ENCODE data around the gene SPDEF.
A peak's percentile ranks its signal among the peaks of the same experiment; 100 is the strongest.

The SPDEF gene

GRCh38 chr6:34558172-34558714 lies 2.1 kb upstream of the SPDEF start:
- H3K18ac ChIP-seq (ENCODE audit: low read length), result no peak overlapping the region
- no peak overlapping the region for H2BK5ac ChIP-seq (ENCODE audit: low read depth, low read length, poor library complexity)
- H2BK12ac ChIP-seq (ENCODE audit: low read length), result no peak overlapping the region
- H3K79me2 ChIP-seq (ENCODE audit: control insufficient read depth, insufficient read depth, low read length, poor library complexity), result no peaks in the 10 kb centered on the region
- no peak overlapping the region for H3K4me3 ChIP-seq (ENCODE audit: low read depth, low read length)
- H3K14ac ChIP-seq (ENCODE audit: low read length), result no peak overlapping the region
- no peak overlapping the region for H4K12ac ChIP-seq (ENCODE audit: low read depth, low read length)
- H2BK120ac ChIP-seq (ENCODE audit: insufficient read depth, low read length, poor library complexity), result no peak overlapping the region
- peaks cover 3% of the 10 kb centered on the region for H3K9me3 ChIP-seq (ENCODE audit: insufficient read depth, low read depth, low read length)
- H4K91ac ChIP-seq (ENCODE audit: low read depth, low read length), result no peak overlapping the region
- H3K23ac ChIP-seq (ENCODE audit: low read length), result no peak overlapping the region
- H3K9ac ChIP-seq (ENCODE audit: low read length), result no peak overlapping the region
- no peaks in the 10 kb centered on the region for H3K36me3 ChIP-seq (ENCODE audit: control insufficient read depth in 1 of 2, insufficient read depth in 2 of 2, low read length in 2 of 2)
- peak in 1 of 2 donors; percentile 19 for DNase-seq
- H3K4ac ChIP-seq (ENCODE audit: low read depth, low read length), result no peak overlapping the region
- no peaks in the 10 kb centered on the region for H3K4me1 ChIP-seq (ENCODE audit: control insufficient read depth in 1 of 2, insufficient read depth in 2 of 2, low read length in 2 of 2)
- H4K8ac ChIP-seq (ENCODE audit: low read depth, low read length), result no peak overlapping the region
- no peak overlapping the region for H2AK5ac ChIP-seq (ENCODE audit: low read length)
- H3K27me3 ChIP-seq (ENCODE audit: insufficient read depth, low read length), result no peaks in the 10 kb centered on the region
- no peaks in the 10 kb centered on the region for H3K79me1 ChIP-seq (ENCODE audit: low read length)
- H3K4me2 ChIP-seq (ENCODE audit: low read length), result no peak overlapping the region
- WGBS (ENCODE audit: extremely low coverage, insufficient coverage, insufficient read length), result no CpG with 5 or more reads among the region's 4 CpGs
- no peak overlapping the region for H2AFZ ChIP-seq (ENCODE audit: insufficient read depth, low read length, poor library complexity)
- H3K27ac ChIP-seq (ENCODE audit: low read depth, low read length), result no peak overlapping the region

GRCh38 chr6:34557228-34557627 lies 1.1 kb upstream of the SPDEF start:
- Histone ChIP-seq H3K79me2 (ENCODE audit: control insufficient read depth, insufficient read depth, low read length, poor library complexity) (no peaks in the 10 kb centered on the region), H3K4ac (ENCODE audit: low read depth, low read length) (no peak overlapping the region), H3K27ac (ENCODE audit: low read depth, low read length) (no peak overlapping the region), H3K4me3 (ENCODE audit: low read depth, low read length) (peak overlapping the region; percentile 8), H4K91ac (ENCODE audit: low read depth, low read length) (no peak overlapping the region), H3K9me3 (ENCODE audit: insufficient read depth, low read depth, low read length) (peaks cover 2% of the 10 kb centered on the region), H2BK12ac (ENCODE audit: low read length) (no peak overlapping the region), H3K79me1 (ENCODE audit: low read length) (no peaks in the 10 kb centered on the region), H3K14ac (ENCODE audit: low read length) (no peak overlapping the region), H3K36me3 (ENCODE audit: control insufficient read depth in 1 of 2, insufficient read depth in 2 of 2, low read length in 2 of 2) (no peaks in the 10 kb centered on the region), H3K4me2 (ENCODE audit: low read length) (no peak overlapping the region), H2BK120ac (ENCODE audit: insufficient read depth, low read length, poor library complexity) (no peak overlapping the region), H3K4me1 (ENCODE audit: control insufficient read depth in 1 of 2, insufficient read depth in 2 of 2, low read length in 2 of 2) (no peaks in the 10 kb centered on the region), H3K23ac (ENCODE audit: low read length) (peak overlapping the region; percentile 51), H2BK5ac (ENCODE audit: low read depth, low read length, poor library complexity) (no peak overlapping the region), H3K9ac (ENCODE audit: low read length) (no peak overlapping the region), H3K27me3 (ENCODE audit: insufficient read depth, low read length) (no peaks in the 10 kb centered on the region), H2AK5ac (ENCODE audit: low read length) (no peak overlapping the region), H2AFZ (ENCODE audit: insufficient read depth, low read length, poor library complexity) (no peak overlapping the region), H3K18ac (ENCODE audit: low read length) (no peak overlapping the region), H4K8ac (ENCODE audit: low read depth, low read length) (no peak overlapping the region), H4K12ac (ENCODE audit: low read depth, low read length) (no peak overlapping the region)
- DNase-seq, result no peak
- no CpG with 5 or more reads among the region's 9 CpGs for WGBS (ENCODE audit: extremely low coverage, insufficient coverage, insufficient read length)

- H2AFZ ChIP-seq (ENCODE audit: insufficient read depth, low read length, poor library complexity), result no peak overlapping the region
- no peaks in the 10 kb centered on the region for H3K79me2 ChIP-seq (ENCODE audit: control insufficient read depth, insufficient read depth, low read length, poor library complexity)
- H3K27ac ChIP-seq (ENCODE audit: low read depth, low read length), result no peak overlapping the region
- no peak overlapping the region for H3K4me2 ChIP-seq (ENCODE audit: low read length)
- no peak overlapping the region for H2BK120ac ChIP-seq (ENCODE audit: insufficient read depth, low read length, poor library complexity)
- H3K4me3 ChIP-seq (ENCODE audit: low read depth, low read length), result no peak overlapping the region
- H3K9me3 ChIP-seq (ENCODE audit: insufficient read depth, low read depth, low read length), result peaks cover 2% of the 10 kb centered on the region
- H3K18ac ChIP-seq (ENCODE audit: low read length), result no peak overlapping the region
- H3K14ac ChIP-seq (ENCODE audit: low read length), result no peak overlapping the region
- H3K4me1 ChIP-seq (ENCODE audit: control insufficient read depth in 1 of 2, insufficient read depth in 2 of 2, low read length in 2 of 2), result no peaks in the 10 kb centered on the region
- no peaks in the 10 kb centered on the region for H3K36me3 ChIP-seq (ENCODE audit: control insufficient read depth in 1 of 2, insufficient read depth in 2 of 2, low read length in 2 of 2)
- no peak overlapping the region for H2AK5ac ChIP-seq (ENCODE audit: low read length)
- no peak overlapping the region for H2BK5ac ChIP-seq (ENCODE audit: low read depth, low read length, poor library complexity)
- H4K12ac ChIP-seq (ENCODE audit: low read depth, low read length), result no peak overlapping the region
- H3K23ac ChIP-seq (ENCODE audit: low read length), result no peak overlapping the region
- H3K9ac ChIP-seq (ENCODE audit: low read length), result no peak overlapping the region
- no peak overlapping the region for H4K8ac ChIP-seq (ENCODE audit: low read depth, low read length)
- DNase-seq, result no peak
- no peak overlapping the region for H2BK12ac ChIP-seq (ENCODE audit: low read length)
- H4K91ac ChIP-seq (ENCODE audit: low read depth, low read length), result no peak overlapping the region
- WGBS (ENCODE audit: extremely low coverage, insufficient coverage, insufficient read length), result no CpG with 5 or more reads among the region's 9 CpGs
- no peak overlapping the region for H3K4ac ChIP-seq (ENCODE audit: low read depth, low read length)
- no peaks in the 10 kb centered on the region for H3K79me1 ChIP-seq (ENCODE audit: low read length)
- H3K27me3 ChIP-seq (ENCODE audit: insufficient read depth, low read length), result no peaks in the 10 kb centered on the region
These were observed 364 bp upstream of the SPDEF start for GRCh38 chr6:34556493-34556892.

GRCh38 chr6:34555328-34555727 lies 801 bp downstream of the SPDEF start:
- WGBS (ENCODE audit: extremely low coverage, insufficient coverage, insufficient read length), result no CpG with 5 or more reads among the region's 8 CpGs
- no peak overlapping the region for H2AFZ ChIP-seq (ENCODE audit: insufficient read depth, low read length, poor library complexity)
- H3K36me3 ChIP-seq (ENCODE audit: control insufficient read depth in 1 of 2, insufficient read depth in 2 of 2, low read length in 2 of 2), result no peaks in the 10 kb centered on the region
- no peak overlapping the region for H2BK5ac ChIP-seq (ENCODE audit: low read depth, low read length, poor library complexity)
- no peak overlapping the region for H3K4me3 ChIP-seq (ENCODE audit: low read depth, low read length)
- no peak overlapping the region for H2BK12ac ChIP-seq (ENCODE audit: low read length)
- H4K91ac ChIP-seq (ENCODE audit: low read depth, low read length), result no peak overlapping the region
- no peaks in the 10 kb centered on the region for H3K27me3 ChIP-seq (ENCODE audit: insufficient read depth, low read length)
- no peak overlapping the region for H3K4ac ChIP-seq (ENCODE audit: low read depth, low read length)
- no peak for DNase-seq
- H3K4me2 ChIP-seq (ENCODE audit: low read length), result no peak overlapping the region
- H2AK5ac ChIP-seq (ENCODE audit: low read length), result no peak overlapping the region
- H2BK120ac ChIP-seq (ENCODE audit: insufficient read depth, low read length, poor library complexity), result no peak overlapping the region
- no peaks in the 10 kb centered on the region for H3K79me1 ChIP-seq (ENCODE audit: low read length)
- H3K9me3 ChIP-seq (ENCODE audit: insufficient read depth, low read depth, low read length), result peaks cover 2% of the 10 kb centered on the region
- H3K23ac ChIP-seq (ENCODE audit: low read length), result no peak overlapping the region
- H3K14ac ChIP-seq (ENCODE audit: low read length), result no peak overlapping the region
- H3K27ac ChIP-seq (ENCODE audit: low read depth, low read length), result no peak overlapping the region
- H4K8ac ChIP-seq (ENCODE audit: low read depth, low read length), result no peak overlapping the region
- no peaks in the 10 kb centered on the region for H3K79me2 ChIP-seq (ENCODE audit: control insufficient read depth, insufficient read depth, low read length, poor library complexity)
- H3K9ac ChIP-seq (ENCODE audit: low read length), result no peak overlapping the region
- no peak overlapping the region for H3K18ac ChIP-seq (ENCODE audit: low read length)
- no peak overlapping the region for H4K12ac ChIP-seq (ENCODE audit: low read depth, low read length)
- no peaks in the 10 kb centered on the region for H3K4me1 ChIP-seq (ENCODE audit: control insufficient read depth in 1 of 2, insufficient read depth in 2 of 2, low read length in 2 of 2)

Data from trophoblast cell (in vitro differentiated cells and primary cell).